Endodermal cell (in vitro differentiated cells): ENCODE results near the gene RBMS2. TPM values are rescaled to one million over a fixed set of nuclear protein-coding genes. Genes with fewer than 3 reads are reported as not detected.

Experiments
- DNase-seq: peaks from one replicate; pipeline ENCODE4 v3.0.0-alpha.2; 2017
- H3K27ac ChIP-seq: 2 replicates; pipeline ENCODE4 v1.5.1; 2013; ENCODE audit warnings: mild to moderate bottlenecking, low read depth, low read length, moderate library complexity
- H3K27me3 ChIP-seq: 2 replicates; pipeline ENCODE4 v1.6.1; 2013; ENCODE audit warnings: mild to moderate bottlenecking, low read length, moderate library complexity; ENCODE audit not compliant: insufficient read depth, control insufficient read depth, poor library complexity, severe bottlenecking
- H3K36me3 ChIP-seq: 2 replicates; pipeline ENCODE4 v1.7.0; 2013; ENCODE audit warnings: mild to moderate bottlenecking, low read length, moderate library complexity; ENCODE audit not compliant: control insufficient read depth, insufficient read depth
- H3K4me1 ChIP-seq: one replicate; pipeline ENCODE4 v1.7.0; 2013; ENCODE audit warnings: low read length; ENCODE audit not compliant: control insufficient read depth, insufficient read depth
- H3K4me3 ChIP-seq: 2 replicates; pipeline ENCODE4 v1.5.1; 2013; ENCODE audit warnings: mild to moderate bottlenecking, low read length, moderate library complexity
- H3K9ac ChIP-seq: 2 replicates; pipeline ENCODE4 v1.6.1; 2013; ENCODE audit warnings: mild to moderate bottlenecking, low read length, moderate library complexity; ENCODE audit not compliant: poor library complexity, severe bottlenecking; ENCODE audit errors: extremely low read depth
- H3K9me3 ChIP-seq: 2 replicates; pipeline ENCODE4 v1.6.1; 2013; ENCODE audit warnings: mild to moderate bottlenecking, low read length, moderate library complexity; ENCODE audit not compliant: control insufficient read depth
- H3K27ac Mint-ChIP-seq: 2 replicates; pipeline ENCODE4 v1.8.0; 2020; ENCODE audit warnings: mixed read lengths
- H3K27me3 Mint-ChIP-seq: 2 replicates; pipeline ENCODE4 v1.8.0; 2021; ENCODE audit warnings: mild to moderate bottlenecking, mixed read lengths; ENCODE audit not compliant: insufficient read depth
- H3K36me3 Mint-ChIP-seq: 2 replicates; pipeline ENCODE4 v1.8.0; 2020; ENCODE audit warnings: low read depth, mixed read lengths
- H3K4me1 Mint-ChIP-seq: 2 replicates; pipeline ENCODE4 v1.8.0; 2020; ENCODE audit warnings: mixed read lengths
- H3K4me3 Mint-ChIP-seq: 2 replicates; pipeline ENCODE4 v1.8.0; 2020; ENCODE audit warnings: mild to moderate bottlenecking, moderate library complexity, mixed read lengths
- H3K9me3 Mint-ChIP-seq: 2 replicates; pipeline ENCODE4 v1.8.0; 2020; ENCODE audit warnings: mild to moderate bottlenecking, mixed read lengths
- WGBS, 2 experiments: methylation state at CpG; one replicate each; pipeline versions ENCODE4 v1.1.5 to v1.1.7; 2013; ENCODE audit warnings: missing lambda C conversion rate in 2 of 2, mixed read lengths in 1 of 2; ENCODE audit not compliant: insufficient coverage in 1 of 2, insufficient read length in 1 of 2; 5-methylcytosine and 5-hydroxymethylcytosine counted together
- total RNA-seq, 2 donors: library from RNA; stranded (reverse); fragmentation: NEBNext Ultra II Directional in 1 of 2; extraction: Animal tissue kit (Norgen Biotek cat#: 25700) in 1 of 2; gene quantifications; 2 replicates in 1 of 2; 3 replicates in 1 of 2; pipeline ENCODE4 v1.2.1, GENCODE V29; 2021
- TF ChIP-seq, protein P1 (sequence below): fragments of 200-600 bp; sonication (generic); conservative IDR thresholded peaks from 2 replicates; pipeline ENCODE4 v1.5.0; 2021; ENCODE audit warnings: antibody characterized with exemption, mild to moderate bottlenecking

RBMS2 gene
- total RNA-seq, 2 donors from 2014 or later: 26.3 to 33.8 TPM

GRCh38 chr12:56630180-56630632 is 108.6 kb downstream of the RBMS2 start, which contains the start of gene BAZ2A:
Gene BAZ2A (minus strand): TSS chr12:56630326. CDS start chr12:56617530, 12,796 bp downstream.
- H3K9me3 Mint-ChIP-seq: no peaks in the 10 kb centered on the region
- DNase-seq: peak; percentile 99
- H3K36me3 Mint-ChIP-seq: peaks cover 15% of the 10 kb centered on the region
- peak within 1 kb of the TSS; percentile 91 for H3K27ac Mint-ChIP-seq
- H3K4me3 Mint-ChIP-seq: peak within 1 kb of the TSS; percentile 97
- no peaks in the 10 kb centered on the region for H3K27me3 Mint-ChIP-seq
- no peaks in the 10 kb centered on the region for H3K9me3 ChIP-seq
- peak within 1 kb of the TSS; percentile 50 for H3K9ac ChIP-seq
- peak within 1 kb of the TSS; percentile 49 for H3K27ac ChIP-seq
- peak within 1 kb of the TSS; percentile 87 for H3K4me3 ChIP-seq
- H3K27me3 ChIP-seq: no peaks in the 10 kb centered on the region
- TF ChIP-seq, protein P1, sequence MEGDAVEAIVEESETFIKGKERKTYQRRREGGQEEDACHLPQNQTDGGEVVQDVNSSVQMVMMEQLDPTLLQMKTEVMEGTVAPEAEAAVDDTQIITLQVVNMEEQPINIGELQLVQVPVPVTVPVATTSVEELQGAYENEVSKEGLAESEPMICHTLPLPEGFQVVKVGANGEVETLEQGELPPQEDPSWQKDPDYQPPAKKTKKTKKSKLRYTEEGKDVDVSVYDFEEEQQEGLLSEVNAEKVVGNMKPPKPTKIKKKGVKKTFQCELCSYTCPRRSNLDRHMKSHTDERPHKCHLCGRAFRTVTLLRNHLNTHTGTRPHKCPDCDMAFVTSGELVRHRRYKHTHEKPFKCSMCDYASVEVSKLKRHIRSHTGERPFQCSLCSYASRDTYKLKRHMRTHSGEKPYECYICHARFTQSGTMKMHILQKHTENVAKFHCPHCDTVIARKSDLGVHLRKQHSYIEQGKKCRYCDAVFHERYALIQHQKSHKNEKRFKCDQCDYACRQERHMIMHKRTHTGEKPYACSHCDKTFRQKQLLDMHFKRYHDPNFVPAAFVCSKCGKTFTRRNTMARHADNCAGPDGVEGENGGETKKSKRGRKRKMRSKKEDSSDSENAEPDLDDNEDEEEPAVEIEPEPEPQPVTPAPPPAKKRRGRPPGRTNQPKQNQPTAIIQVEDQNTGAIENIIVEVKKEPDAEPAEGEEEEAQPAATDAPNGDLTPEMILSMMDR: no peak
- peaks cover 45% of the 10 kb centered on the region for H3K4me1 Mint-ChIP-seq
- peaks cover 10% of the 10 kb centered on the region for H3K4me1 ChIP-seq
- WGBS, 2 experiments: 2 to 13% methylated on average over 7 to 31 of the region's 31 CpGs
- H3K36me3 ChIP-seq: peaks cover 19% of the 10 kb centered on the region

DNA sequence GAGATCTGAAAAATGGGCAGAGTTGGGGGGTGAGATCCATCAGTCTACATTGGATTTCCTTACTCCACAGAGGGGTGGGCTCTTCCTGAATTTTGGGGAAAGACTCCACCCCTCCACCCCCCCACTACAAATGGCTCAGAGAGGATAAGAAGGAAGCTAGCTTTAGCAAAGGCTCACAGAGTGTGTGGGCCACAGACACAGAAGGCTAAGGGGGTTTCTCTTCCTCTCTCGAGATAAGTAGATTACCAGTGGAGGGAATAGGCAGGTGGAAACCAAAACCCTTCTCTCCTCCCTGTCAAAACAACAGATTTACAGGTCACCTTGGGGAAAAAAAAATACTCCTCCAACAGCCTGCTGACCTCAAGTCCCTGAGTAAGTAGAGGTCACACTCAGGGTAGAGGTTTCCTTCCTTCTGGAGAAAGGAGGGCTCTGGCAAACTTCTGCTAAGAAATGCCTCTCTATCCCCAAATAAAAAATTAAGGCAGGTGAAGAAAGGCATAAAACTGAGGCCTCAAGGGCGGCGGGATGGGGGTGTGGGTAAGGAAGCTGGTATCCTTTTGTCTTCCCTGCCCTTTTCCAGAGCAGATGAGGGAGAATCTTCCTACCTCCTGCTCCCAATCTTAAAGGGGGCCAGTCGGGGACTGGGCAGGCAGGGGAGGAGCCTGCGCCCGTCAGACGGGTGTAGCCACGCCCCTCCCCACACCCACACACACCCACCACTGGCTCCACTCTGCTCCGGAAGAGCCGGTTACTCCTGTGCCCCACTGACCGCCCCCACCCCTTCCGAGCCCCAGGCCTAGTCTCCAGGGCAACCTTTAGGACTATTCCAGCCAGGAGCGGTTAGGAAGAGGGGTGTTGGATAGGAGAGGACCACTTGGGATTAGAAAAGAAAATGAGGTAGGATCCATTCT is 110.4 kb downstream of the RBMS2 start:
- Mint-ChIP-seq H3K4me3 (peak overlapping the region; percentile 92), H3K27me3 (no peaks in the 10 kb centered on the region), H3K27ac (no peak overlapping the region), H3K9me3 (no peaks in the 10 kb centered on the region), H3K4me1 (peaks cover 50% of the 10 kb centered on the region), H3K36me3 (peaks cover 3% of the 10 kb centered on the region)
- peaks cover 10% of the 10 kb centered on the region for H3K4me1 ChIP-seq
- no peaks in the 10 kb centered on the region for H3K9me3 ChIP-seq
- H3K4me3 ChIP-seq: peak overlapping the region; percentile 98
- H3K27ac ChIP-seq: peak overlapping the region; percentile 66
- H3K27me3 ChIP-seq: no peaks in the 10 kb centered on the region
- DNase-seq: peak; percentile 90
- TF ChIP-seq, protein P1: no peak
- peaks cover 5% of the 10 kb centered on the region for H3K36me3 ChIP-seq
- no peak overlapping the region for H3K9ac ChIP-seq
- WGBS, 2 experiments: 12% methylated on average over 13 of the region's 13 CpGs; no CpG with 5 or more reads in 1 of the 2 experiments

GRCh38 chr12:56632701-56633467 is 111.3 kb downstream of the RBMS2 start:
- WGBS, 2 experiments: 94 to 100% methylated on average over 1 to 3 of the region's 4 CpGs
- DNase-seq: peak; percentile 59
- Histone ChIP-seq H3K36me3 (peaks cover 8% of the 10 kb centered on the region), H3K9me3 (no peaks in the 10 kb centered on the region), H3K27ac (peak overlapping the region; percentile 66), H3K9ac (no peak overlapping the region), H3K27me3 (no peaks in the 10 kb centered on the region), H3K4me3 (peak overlapping the region; percentile 98), H3K4me1 (peaks cover 10% of the 10 kb centered on the region)
- TF ChIP-seq, protein P1: no peak
- peaks cover 58% of the 10 kb centered on the region for H3K4me1 Mint-ChIP-seq
- H3K27me3 Mint-ChIP-seq: no peaks in the 10 kb centered on the region
- H3K9me3 Mint-ChIP-seq: no peaks in the 10 kb centered on the region
- H3K27ac Mint-ChIP-seq: no peak overlapping the region
- H3K36me3 Mint-ChIP-seq: peaks cover 9% of the 10 kb centered on the region
- peak overlapping the region; percentile 92 for H3K4me3 Mint-ChIP-seq
